Activated CD8-positive, alpha-beta memory T cell treated with anti-CD3 and anti-CD28 coated beads for 4 hours (primary cell): ENCODE results near the gene KIF2B.
"Not testable (repeated sequence)": the region's sequence is repeated elsewhere in the genome, so short reads cannot be mapped to it uniquely, and the experiment has no call there.

ENCODE experiments used
- DNase-seq, 2 donors: peaks; one replicate each; pipeline ENCODE4 v3.0.0-alpha.2; 2020; ENCODE audit warnings: low read depth in 2 of 2

The KIF2B gene, protein sequence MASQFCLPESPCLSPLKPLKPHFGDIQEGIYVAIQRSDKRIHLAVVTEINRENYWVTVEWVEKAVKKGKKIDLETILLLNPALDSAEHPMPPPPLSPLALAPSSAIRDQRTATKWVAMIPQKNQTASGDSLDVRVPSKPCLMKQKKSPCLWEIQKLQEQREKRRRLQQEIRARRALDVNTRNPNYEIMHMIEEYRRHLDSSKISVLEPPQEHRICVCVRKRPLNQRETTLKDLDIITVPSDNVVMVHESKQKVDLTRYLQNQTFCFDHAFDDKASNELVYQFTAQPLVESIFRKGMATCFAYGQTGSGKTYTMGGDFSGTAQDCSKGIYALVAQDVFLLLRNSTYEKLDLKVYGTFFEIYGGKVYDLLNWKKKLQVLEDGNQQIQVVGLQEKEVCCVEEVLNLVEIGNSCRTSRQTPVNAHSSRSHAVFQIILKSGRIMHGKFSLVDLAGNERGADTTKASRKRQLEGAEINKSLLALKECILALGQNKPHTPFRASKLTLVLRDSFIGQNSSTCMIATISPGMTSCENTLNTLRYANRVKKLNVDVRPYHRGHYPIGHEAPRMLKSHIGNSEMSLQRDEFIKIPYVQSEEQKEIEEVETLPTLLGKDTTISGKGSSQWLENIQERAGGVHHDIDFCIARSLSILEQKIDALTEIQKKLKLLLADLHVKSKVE

DNA sequence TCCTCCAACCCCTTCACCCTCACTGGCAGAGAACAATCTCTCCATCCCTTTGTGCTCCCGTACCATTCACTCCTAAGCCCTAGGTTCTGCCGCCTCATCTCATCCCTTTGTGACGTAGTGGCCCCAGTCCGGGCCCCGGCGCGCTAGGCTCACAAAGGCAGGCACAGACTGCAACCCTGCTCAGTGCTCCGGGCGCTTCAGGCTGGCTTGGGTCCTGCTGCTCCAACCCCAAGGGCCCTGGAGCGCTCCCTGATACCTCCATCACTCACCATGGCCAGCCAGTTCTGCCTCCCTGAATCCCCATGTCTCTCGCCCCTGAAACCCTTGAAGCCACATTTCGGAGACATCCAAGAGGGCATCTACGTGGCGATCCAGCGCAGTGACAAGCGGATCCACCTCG is at the start of gene KIF2B:
KIF2B (plus strand) TSS at position 164 of the 400 bp plus-strand sequence; CDS start at position 271, 107 bp downstream.
- no peak for DNase-seq

DNA sequence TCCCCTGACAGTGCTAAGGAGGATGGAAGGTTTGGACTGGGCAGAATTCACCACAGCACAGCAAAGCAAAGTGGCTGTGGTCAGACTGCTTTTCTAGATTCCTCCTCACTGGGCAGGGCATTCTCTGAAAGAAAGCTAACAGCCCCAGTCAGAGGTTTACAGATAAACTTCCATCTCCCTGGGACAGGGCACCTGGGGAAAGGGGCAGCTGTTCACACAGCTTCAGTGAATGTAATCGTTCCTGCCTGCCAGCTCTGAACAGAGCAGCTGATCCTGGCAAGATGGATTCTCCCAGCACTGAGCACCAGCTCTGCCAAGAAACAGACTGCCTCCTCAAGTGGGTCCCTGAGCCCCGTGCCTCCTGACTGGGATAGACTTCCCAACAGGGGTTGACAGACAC is 42.4 kb upstream of the KIF2B start:
- no peak for DNase-seq

DNA sequence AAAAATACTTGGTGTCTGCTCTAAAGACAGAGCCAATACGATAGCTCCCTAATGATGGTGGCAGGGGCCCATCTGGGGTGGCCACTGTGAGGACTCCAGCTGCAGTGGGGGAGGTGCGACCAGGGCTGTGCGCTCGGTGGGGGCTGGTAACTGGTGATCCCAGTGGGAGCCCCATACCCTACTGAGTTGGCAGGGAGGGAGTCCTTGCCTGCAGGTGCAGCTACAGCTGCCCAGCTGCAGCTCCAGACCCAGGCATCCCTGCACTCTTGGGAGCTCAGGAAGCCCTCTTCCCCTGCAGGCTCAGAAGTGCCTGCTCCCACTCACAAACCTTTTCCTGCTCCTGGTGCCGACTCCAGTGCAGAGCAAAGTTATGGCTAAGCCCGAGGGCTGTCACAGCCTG is 31.2 kb upstream of the KIF2B start:
- DNase-seq, result no peak

DNA sequence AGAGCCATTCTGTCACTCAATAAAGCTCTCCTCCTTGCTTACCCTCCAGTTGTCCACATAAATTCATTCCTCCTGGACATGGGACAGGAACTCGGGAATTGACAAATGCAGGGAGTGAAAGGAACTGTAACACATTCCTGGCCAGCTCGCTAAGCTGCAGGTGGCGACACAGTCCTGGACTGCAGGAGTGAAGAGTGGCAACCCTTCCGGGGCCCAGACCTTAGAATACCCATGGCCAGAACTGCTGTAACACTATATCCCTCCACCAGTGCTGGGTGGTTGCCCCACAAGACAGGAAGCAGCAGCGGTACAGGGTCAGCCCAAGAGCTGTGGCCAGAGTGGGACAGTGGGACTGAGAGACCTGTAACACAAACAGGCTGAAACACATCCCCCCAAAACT is 30.3 kb upstream of the KIF2B start:
- no peak for DNase-seq

DNA sequence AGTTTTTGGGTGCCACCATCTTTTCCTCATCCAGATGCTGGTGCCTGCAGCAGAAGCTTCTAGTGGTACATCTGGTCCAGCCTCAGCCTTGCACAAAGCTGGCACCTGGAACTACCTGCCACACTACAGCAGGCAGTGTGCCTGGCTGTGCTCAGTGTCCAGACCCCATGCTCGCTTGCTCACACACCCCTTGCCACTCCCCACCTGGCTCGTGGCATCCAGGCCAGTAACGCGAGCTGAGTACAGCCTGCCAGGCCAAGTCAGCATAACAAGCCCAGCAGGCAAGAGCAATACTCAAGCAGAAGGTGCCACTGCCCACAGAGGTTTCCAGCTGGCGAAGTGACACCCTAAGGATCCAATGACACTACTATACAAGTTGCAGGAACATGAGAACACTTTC is 29.7 kb upstream of the KIF2B start:
- no peak for DNase-seq

DNA sequence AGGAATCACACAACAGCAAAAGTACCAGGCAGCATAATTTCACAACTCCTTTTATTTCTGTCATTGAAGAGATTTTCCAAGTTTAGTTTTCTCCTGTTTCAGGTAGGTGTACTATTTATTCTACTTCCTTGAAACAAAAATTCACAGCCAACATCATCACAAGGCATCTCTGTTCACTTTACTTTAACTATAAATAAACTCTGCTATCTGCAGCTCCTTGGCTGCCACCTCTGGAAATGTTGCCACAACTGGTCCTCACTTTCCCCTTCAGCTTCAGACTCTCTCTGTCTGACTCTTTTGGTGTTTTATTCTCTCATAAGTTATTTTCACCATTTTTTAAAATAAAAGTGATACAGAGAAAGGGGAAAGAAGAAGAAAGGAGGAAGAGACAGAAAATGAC is 27.9 kb upstream of the KIF2B start:
- no peak for DNase-seq

DNA sequence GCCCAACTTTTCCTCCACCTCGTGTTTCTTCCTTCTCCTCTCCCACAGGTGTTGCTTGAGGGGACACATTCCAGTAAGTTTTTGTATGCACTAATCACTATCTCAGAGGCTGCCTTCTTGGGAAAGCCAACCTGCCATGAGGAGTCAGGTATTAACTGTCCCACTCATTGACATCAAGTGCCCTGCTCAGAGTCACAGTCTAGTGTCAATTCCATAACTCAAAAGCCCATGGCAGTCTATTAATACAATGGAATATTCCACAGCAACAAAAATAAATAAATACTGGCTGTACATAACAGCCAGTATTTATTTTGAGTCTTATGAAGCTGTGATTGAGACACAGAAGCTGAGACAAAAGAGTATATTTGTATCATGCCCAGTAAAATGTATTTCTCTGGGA is 26.1 kb upstream of the KIF2B start:
- DNase-seq, result no peak

DNA sequence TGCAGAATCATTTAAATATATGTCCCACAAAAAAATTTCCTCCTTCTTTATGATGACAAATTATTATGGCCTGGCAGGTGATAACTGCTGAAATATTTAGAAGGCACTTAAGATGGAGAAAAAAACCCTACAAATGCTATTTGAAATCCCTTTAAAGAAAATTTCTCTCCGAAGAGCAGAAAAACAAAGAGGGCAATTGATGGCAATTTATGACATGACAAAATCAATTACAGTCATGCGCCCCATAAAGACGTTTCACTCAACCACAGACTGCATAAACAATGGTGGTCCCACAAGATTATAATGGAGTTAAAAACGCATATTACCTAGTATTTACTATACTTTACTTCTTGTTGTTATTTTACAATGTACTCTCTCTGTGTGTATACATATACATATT is 25.2 kb upstream of the KIF2B start:
- DNase-seq, result no peak

DNA sequence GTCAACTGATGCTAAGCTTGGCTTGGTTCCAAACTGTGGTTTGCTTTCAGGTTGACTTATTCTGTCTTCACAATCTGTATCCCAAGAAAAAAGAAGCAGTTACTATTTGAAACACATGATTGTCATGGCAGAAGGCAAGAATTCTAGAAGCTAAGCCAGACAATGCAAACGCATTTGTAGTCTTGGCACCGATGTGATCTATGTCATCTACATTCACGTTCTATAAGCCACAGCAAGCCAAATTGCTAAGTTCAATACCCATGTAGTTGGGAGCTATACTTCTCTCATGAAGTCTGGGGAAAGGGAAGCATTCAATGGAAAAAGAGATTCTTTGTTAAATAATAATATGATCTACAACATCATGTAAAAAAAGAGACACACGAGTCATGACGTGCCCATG is 18.3 kb upstream of the KIF2B start:
- no peak for DNase-seq

DNA sequence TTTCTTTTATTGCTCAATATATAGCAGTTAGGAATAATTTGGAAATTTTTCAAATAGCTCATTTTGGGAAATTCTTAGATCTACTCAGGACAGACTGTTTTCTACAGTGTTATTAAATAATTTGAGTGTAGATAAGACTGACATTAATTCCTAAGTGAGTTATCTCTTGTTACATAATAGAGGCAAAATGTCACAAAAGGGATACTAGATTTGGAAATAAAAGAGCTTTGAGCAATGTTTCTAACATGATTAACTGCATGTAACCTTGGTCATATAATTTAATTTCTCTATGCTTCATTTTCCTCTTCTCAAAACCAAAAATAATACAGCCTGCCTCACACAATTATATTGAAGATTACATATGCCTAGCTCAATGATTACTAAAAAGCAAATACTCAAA is 16.3 kb upstream of the KIF2B start:
- no peak for DNase-seq

DNA sequence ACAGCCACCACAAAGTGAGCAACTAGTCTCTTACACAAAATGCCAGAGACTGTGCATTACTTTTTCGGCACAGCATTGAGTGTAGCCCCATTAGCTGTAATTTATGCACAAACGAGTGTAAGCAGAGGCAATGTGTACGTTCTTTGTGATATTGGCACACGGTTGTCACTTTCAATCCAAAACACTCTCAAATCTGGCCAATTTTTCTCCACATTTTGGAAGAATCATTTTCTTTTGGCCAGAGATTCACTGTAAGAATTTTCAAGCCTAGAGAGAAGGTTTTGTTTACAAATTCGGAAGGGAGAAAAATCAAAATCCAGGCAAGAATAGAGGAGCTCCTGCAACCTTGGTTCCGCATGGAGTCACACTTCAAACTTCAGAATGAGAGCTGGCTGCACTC is 15.4 kb upstream of the KIF2B start:
- DNase-seq, result no peak

DNA sequence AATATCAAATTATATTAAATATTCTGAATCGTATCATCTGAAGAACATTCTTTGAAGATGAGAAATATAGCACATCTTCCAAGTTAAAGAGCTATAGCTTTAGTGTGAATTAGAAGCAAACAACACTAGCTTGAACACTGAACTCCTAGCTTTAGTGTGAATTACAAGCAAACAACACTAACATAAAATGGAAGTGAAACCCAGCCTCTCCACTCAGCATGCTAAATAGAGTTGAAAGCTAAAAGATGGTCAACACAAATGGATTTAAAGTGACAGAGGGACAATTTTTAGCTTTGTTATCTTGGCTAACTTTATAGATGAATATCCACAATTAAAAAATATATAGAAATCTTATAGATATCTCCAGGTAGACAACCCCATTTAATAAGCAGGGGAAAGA is 4.5 kb upstream of the KIF2B start:
- no peak for DNase-seq

DNA sequence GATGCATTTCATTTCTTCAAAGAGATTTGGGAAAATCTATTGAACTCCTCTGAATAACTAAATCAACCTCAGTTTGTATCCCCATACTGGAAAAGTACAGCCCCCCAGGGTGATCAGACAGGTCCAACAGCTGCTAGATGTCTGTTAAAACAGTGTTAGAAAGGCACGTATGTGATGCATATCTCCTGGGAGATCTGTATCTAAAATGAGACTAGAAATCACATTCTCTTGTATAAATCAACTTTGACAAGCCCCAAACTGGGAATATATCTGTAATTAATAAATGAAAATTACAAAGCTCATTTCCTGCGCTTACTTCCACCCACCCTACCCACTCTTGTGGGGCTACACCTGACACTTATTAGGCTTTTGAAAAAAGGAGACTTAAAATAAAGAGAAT is 3.8 kb upstream of the KIF2B start:
- DNase-seq, result no peak

DNA sequence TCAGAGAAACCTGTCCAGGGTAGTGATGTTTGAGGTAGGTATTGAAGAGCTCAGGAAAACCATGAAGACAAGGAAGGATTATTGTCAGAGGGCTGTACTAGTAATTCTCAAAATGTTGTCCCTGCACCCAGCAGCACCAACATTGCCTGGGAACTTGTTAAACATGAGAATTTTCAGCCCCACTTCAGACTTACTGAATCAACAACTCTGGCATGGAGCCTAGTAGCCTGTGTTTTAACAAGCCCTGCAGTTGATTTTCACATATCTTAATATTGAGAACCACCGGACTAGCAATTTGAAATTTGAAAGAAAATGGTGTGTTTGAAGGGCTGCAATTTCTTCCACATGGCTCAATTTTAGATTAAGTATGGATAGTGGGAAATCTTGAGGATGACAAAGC is 2.8 kb upstream of the KIF2B start:
- no peak for DNase-seq

DNA sequence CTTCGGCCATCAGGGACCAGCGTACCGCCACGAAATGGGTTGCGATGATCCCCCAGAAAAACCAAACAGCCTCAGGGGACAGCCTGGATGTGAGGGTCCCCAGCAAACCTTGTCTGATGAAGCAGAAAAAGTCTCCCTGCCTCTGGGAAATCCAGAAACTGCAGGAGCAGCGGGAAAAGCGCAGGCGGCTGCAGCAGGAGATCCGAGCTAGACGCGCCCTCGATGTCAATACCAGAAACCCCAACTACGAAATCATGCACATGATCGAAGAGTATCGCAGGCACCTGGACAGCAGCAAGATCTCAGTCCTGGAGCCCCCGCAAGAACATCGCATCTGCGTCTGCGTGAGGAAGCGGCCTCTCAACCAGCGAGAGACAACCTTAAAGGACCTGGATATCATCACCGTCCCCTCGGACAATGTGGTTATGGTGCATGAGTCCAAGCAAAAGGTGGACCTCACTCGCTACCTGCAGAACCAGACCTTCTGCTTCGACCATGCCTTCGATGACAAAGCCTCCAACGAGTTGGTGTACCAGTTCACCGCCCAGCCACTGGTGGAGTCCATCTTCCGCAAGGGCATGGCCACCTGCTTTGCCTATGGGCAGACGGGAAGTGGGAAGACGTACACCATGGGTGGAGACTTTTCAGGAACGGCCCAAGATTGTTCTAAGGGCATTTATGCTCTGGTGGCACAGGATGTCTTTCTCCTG is 769 bp downstream of the KIF2B start:
- DNase-seq, result no peak

DNA sequence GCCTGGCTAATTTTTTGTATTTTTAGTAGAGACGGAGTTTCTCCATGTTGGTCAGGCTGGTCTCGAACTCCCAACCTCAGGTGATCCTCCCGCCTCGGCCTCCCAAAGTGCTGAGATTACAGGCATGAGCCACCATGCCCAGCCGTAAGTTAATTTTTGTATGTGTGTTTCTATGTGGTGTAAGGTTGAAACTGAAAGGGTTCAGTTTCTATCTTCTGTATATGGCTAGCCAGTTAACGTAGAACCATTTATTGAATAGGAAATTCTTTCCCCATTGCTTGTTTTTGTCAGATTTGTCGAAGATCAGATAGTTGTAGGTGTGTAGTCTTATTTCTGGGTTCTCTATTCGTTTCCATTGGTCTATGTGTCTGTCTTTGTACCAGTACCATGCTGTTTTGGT is 12.0 kb downstream of the KIF2B start:
- DNase-seq, result not testable (repeated sequence)

DNA sequence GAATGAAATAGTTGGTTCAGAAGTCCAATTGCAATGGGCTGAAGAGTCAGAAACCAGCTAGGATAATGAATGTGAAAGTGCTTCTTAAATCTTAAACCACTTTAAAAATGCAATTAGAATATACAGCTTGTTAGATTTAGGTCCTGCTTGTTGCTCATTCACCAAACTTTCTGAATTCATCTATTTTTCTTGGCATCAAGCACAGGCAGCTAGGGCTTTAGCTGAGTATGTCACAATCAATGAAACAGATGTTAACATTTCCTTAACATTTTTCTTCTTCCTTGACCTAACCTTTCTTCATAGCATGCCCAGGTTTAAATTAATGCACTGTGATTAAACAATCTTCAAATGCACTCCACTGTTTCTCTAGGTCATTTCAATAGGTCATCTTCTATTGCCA is 14.4 kb downstream of the KIF2B start:
- no peak for DNase-seq

DNA sequence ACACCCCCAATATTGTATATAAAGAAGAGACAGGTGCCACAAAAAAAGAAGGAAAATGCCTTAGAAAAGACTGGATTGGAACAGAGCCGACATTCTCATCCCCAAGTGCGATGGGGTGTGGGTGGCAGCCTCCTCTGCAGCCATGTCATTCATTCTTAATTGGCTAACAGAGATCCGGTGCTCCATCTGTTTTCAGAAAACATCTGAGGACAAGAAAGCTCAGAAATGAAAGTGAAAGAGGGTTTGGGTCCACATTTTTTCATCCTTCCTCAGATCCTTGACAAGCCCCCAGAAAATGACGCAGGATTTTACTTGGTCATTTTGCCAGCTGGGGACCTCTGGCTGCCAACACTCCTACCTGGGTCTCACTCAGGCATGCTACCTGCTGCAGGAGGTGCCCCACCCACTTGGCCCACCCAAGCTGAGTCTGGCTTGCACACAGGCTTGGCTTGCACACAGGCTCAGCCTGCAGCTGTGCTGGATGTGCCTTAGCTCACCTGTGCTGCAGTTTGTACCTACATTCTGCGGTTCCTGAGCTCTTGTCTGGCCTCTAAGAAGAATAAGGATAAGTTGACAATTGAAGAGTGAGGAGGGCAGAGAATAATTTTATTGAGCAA is 21.9 kb downstream of the KIF2B start:
- DNase-seq, result no peak

DNA sequence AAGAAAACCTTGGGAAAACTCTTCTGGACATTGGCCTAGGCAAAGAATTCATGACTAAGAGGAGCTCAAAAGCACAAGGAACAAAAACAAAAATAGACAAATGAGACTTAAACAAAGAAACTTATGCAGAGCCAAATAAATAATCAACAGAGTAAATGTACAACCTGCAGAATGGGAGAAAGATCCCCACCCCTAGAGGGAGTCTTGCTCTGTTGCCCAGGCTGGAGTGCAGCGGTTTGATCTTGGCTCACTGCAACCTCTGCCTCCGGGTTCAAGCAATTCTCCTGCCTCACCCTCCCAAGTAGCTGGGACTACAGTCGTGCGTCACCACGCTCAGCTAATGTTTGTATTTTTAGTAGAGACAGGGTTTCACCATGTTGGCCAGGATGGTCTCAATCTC is 48.4 kb downstream of the KIF2B start:
- not testable (repeated sequence) for DNase-seq
